Osteocyte (in vitro differentiated cells): ENCODE results near the gene RAP1GDS1. TPM values are rescaled to one million over a fixed set of nuclear protein-coding genes. Genes with fewer than 3 reads are reported as not detected.

Source experiments
- DNase-seq: peaks from one replicate; pipeline ENCODE4 v3.0.0; 2021; ENCODE audit warnings: mixed read lengths; ENCODE audit not compliant: unreplicated experiment; ENCODE audit errors: extremely low spot score
- H3K27ac Mint-ChIP-seq: one replicate; pipeline ENCODE4 v1.8.0; 2021; ENCODE audit warnings: mild to moderate bottlenecking, mixed read lengths; ENCODE audit not compliant: unreplicated experiment
- H3K27me3 Mint-ChIP-seq: one replicate; pipeline ENCODE4 v1.8.0; 2021; ENCODE audit warnings: mixed read lengths; ENCODE audit not compliant: unreplicated experiment
- H3K36me3 Mint-ChIP-seq: one replicate; pipeline ENCODE4 v1.8.0; 2021; ENCODE audit warnings: mixed read lengths; ENCODE audit not compliant: unreplicated experiment
- H3K4me1 Mint-ChIP-seq: one replicate; pipeline ENCODE4 v1.8.0; 2021; ENCODE audit warnings: mixed read lengths; ENCODE audit not compliant: unreplicated experiment
- H3K4me3 Mint-ChIP-seq: one replicate; pipeline ENCODE4 v1.8.0; 2021; ENCODE audit warnings: mild to moderate bottlenecking, moderate library complexity, mixed read lengths; ENCODE audit not compliant: unreplicated experiment
- H3K9me3 Mint-ChIP-seq: one replicate; pipeline ENCODE4 v1.8.0; 2021; ENCODE audit warnings: mixed read lengths; ENCODE audit not compliant: unreplicated experiment
- total RNA-seq: library from RNA; stranded (reverse); gene quantifications from 2 replicates; pipeline ENCODE4 v1.2.1, GENCODE V29; 2021
- TF ChIP-seq, protein P1 (sequence below): fragments of 200-600 bp; sonication (generic); IDR thresholded peaks from 2 replicates; pipeline ENCODE4 v1.5.0; 2021; ENCODE audit warnings: antibody characterized with exemption, mild to moderate bottlenecking, moderate library complexity

RAP1GDS1 gene
- total RNA-seq, 1 donor from 2014 or later, result 47.6 TPM

GRCh38 chr4:98491899-98492559, 230.8 kb downstream of the RAP1GDS1 start:
- H3K36me3 Mint-ChIP-seq, result peaks cover 11% of the 10 kb centered on the region
- H3K27ac Mint-ChIP-seq, result peak overlapping the region; percentile 71
- TF ChIP-seq, protein P1, sequence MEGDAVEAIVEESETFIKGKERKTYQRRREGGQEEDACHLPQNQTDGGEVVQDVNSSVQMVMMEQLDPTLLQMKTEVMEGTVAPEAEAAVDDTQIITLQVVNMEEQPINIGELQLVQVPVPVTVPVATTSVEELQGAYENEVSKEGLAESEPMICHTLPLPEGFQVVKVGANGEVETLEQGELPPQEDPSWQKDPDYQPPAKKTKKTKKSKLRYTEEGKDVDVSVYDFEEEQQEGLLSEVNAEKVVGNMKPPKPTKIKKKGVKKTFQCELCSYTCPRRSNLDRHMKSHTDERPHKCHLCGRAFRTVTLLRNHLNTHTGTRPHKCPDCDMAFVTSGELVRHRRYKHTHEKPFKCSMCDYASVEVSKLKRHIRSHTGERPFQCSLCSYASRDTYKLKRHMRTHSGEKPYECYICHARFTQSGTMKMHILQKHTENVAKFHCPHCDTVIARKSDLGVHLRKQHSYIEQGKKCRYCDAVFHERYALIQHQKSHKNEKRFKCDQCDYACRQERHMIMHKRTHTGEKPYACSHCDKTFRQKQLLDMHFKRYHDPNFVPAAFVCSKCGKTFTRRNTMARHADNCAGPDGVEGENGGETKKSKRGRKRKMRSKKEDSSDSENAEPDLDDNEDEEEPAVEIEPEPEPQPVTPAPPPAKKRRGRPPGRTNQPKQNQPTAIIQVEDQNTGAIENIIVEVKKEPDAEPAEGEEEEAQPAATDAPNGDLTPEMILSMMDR, result no peak
- H3K27me3 Mint-ChIP-seq, result no peaks in the 10 kb centered on the region
- no peak overlapping the region for H3K4me3 Mint-ChIP-seq
- peaks cover 42% of the 10 kb centered on the region for H3K4me1 Mint-ChIP-seq
- no peak for DNase-seq
- H3K9me3 Mint-ChIP-seq, result no peaks in the 10 kb centered on the region

DNA sequence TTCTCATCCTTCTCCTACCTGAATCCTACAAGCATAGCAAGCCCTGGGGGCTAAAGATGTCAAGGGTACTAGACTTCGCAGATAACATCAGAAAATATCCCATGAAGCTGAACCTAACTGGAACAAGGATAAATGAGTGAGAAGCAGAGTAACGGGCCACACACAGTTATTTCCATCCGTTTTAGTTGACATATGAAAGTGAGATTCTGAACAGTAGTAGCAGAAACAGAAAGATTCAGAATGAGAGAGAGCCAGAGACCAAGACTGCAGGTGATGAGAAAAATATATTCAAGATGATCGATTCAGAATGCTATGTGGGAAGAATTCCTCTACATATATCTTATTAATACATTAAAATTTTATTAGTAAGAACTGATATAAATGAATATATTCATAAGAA, 232.1 kb downstream of the RAP1GDS1 start:
- no peaks in the 10 kb centered on the region for H3K9me3 Mint-ChIP-seq
- no peaks in the 10 kb centered on the region for H3K27me3 Mint-ChIP-seq
- TF ChIP-seq, protein P1, result no peak
- H3K27ac Mint-ChIP-seq, result no peak overlapping the region
- no peak overlapping the region for H3K4me3 Mint-ChIP-seq
- H3K36me3 Mint-ChIP-seq, result peaks cover 17% of the 10 kb centered on the region
- peaks cover 42% of the 10 kb centered on the region for H3K4me1 Mint-ChIP-seq
- no peak for DNase-seq

Other genes with a start within 250 kb of the RAP1GDS1 start
- not detected in 2 replicates for gene STPG2, start 117.9 kb upstream of the RAP1GDS1 start, total RNA-seq